ENCODE measurements around the gene DVL2.
A peak's percentile ranks its signal among the peaks of the same experiment; 100 is the strongest.
"Not testable (repeated sequence)": the region's sequence is repeated elsewhere in the genome, so short reads cannot be mapped to it uniquely, and the experiment has no call there.

Gene DVL2

GRCh38 chr17:7256766-7257456 is 22.6 kb upstream of the DVL2 start:
- no peak for FAIRE-seq
- DNase-seq (ENCODE audit: low spot score) = no peak

GRCh38 chr17:7254511-7254910 is 20.2 kb upstream of the DVL2 start:
- DNase-seq (ENCODE audit: low spot score) (no peak), FAIRE-seq (no peak)

GRCh38 chr17:7253082-7253481 is 18.8 kb upstream of the DVL2 start:
- no peak for FAIRE-seq
- DNase-seq (ENCODE audit: low spot score) = no peak

GRCh38 chr17:7252176-7253043 is 18.1 kb upstream of the DVL2 start, which contains the start of gene ELP5:
ELP5 (plus strand) TSS chr17:7252215; CDS start chr17:7252551, 336 bp downstream.
- FAIRE-seq (peak; percentile 13), DNase-seq (ENCODE audit: low spot score) (peak; percentile 84)

- peak; percentile 81 for FAIRE-seq
Observed at GRCh38 chr17:7251661-7252175, 17.4 kb upstream of the DVL2 start, which contains the start of gene CTDNEP1. CTDNEP1 (minus strand) TSS chr17:7251734; CDS start chr17:7251296, 438 bp downstream.

GRCh38 chr17:7250695-7251627 is 16.6 kb upstream of the DVL2 start:
- no peak for DNase-seq (ENCODE audit: low spot score)
- no peak for FAIRE-seq

More at GRCh38 chr17:7251661-7252175, 17.4 kb upstream of the DVL2 start, which contains the start of gene CTDNEP1:
- peak; percentile 92 for DNase-seq (ENCODE audit: low spot score)

GRCh38 chr17:7249830-7250229 is 15.5 kb upstream of the DVL2 start:
- DNase-seq (ENCODE audit: low spot score) (no peak), FAIRE-seq (no peak)

- DNase-seq (ENCODE audit: low spot score) (no peak), FAIRE-seq (no peak)
Observed at GRCh38 chr17:7249214-7249613, 14.9 kb upstream of the DVL2 start.

GRCh38 chr17:7248796-7249195 is 14.5 kb upstream of the DVL2 start:
- no peak for DNase-seq (ENCODE audit: low spot score)
- FAIRE-seq = no peak

GRCh38 chr17:7246779-7247178 is 12.5 kb upstream of the DVL2 start:
- no peak for FAIRE-seq
- no peak for DNase-seq (ENCODE audit: low spot score)

- not testable (repeated sequence) for FAIRE-seq; DNase-seq (ENCODE audit: low spot score)
Observed at GRCh38 chr17:7243838-7244237, 9.5 kb upstream of the DVL2 start.

- DNase-seq (ENCODE audit: low spot score) = no peak
Observed at GRCh38 chr17:7243453-7243729, 9.1 kb upstream of the DVL2 start.

GRCh38 chr17:7242717-7243452 is 8.6 kb upstream of the DVL2 start:
- DNase-seq (ENCODE audit: low spot score) (peak; percentile 79), FAIRE-seq (no peak)

More at GRCh38 chr17:7243453-7243729, 9.1 kb upstream of the DVL2 start:
- FAIRE-seq = no peak

GRCh38 chr17:7241783-7242716 is 7.7 kb upstream of the DVL2 start, which contains the start of gene GABARAP:
GABARAP (minus strand) TSS chr17:7242449; CDS start chr17:7242330, 119 bp downstream.
- peak; percentile 72 for DNase-seq (ENCODE audit: low spot score)
- no peak for FAIRE-seq

GRCh38 chr17:7241090-7241733 is 6.9 kb upstream of the DVL2 start:
- DNase-seq (ENCODE audit: low spot score) = no peak
- FAIRE-seq = no peak

- DNase-seq (ENCODE audit: low spot score) (no peak), FAIRE-seq (no peak)
Observed at GRCh38 chr17:7240375-7240774, 6.1 kb upstream of the DVL2 start.

GRCh38 chr17:7239091-7240027 is 5.0 kb upstream of the DVL2 start, which contains the start of gene PHF23:
PHF23 (minus strand) TSS chr17:7239457; CDS start chr17:7239279, 178 bp downstream.
- FAIRE-seq = no peak
- DNase-seq (ENCODE audit: low spot score) = peak; percentile 95
